ENCODE measurements around the gene DGKQ. TPM values are rescaled to one million over a fixed set of nuclear protein-coding genes. Genes with fewer than 3 reads are reported as not detected.

Gene DGKQ
- total and polyA plus RNA-seq, 9 of the 15 experiments (the other 6 are each of a cell fraction or from before 2014, with no cell fraction given), result 0.17 to 22.0 (median 5.6) TPM

- TF ChIP-seq, protein P1, sequence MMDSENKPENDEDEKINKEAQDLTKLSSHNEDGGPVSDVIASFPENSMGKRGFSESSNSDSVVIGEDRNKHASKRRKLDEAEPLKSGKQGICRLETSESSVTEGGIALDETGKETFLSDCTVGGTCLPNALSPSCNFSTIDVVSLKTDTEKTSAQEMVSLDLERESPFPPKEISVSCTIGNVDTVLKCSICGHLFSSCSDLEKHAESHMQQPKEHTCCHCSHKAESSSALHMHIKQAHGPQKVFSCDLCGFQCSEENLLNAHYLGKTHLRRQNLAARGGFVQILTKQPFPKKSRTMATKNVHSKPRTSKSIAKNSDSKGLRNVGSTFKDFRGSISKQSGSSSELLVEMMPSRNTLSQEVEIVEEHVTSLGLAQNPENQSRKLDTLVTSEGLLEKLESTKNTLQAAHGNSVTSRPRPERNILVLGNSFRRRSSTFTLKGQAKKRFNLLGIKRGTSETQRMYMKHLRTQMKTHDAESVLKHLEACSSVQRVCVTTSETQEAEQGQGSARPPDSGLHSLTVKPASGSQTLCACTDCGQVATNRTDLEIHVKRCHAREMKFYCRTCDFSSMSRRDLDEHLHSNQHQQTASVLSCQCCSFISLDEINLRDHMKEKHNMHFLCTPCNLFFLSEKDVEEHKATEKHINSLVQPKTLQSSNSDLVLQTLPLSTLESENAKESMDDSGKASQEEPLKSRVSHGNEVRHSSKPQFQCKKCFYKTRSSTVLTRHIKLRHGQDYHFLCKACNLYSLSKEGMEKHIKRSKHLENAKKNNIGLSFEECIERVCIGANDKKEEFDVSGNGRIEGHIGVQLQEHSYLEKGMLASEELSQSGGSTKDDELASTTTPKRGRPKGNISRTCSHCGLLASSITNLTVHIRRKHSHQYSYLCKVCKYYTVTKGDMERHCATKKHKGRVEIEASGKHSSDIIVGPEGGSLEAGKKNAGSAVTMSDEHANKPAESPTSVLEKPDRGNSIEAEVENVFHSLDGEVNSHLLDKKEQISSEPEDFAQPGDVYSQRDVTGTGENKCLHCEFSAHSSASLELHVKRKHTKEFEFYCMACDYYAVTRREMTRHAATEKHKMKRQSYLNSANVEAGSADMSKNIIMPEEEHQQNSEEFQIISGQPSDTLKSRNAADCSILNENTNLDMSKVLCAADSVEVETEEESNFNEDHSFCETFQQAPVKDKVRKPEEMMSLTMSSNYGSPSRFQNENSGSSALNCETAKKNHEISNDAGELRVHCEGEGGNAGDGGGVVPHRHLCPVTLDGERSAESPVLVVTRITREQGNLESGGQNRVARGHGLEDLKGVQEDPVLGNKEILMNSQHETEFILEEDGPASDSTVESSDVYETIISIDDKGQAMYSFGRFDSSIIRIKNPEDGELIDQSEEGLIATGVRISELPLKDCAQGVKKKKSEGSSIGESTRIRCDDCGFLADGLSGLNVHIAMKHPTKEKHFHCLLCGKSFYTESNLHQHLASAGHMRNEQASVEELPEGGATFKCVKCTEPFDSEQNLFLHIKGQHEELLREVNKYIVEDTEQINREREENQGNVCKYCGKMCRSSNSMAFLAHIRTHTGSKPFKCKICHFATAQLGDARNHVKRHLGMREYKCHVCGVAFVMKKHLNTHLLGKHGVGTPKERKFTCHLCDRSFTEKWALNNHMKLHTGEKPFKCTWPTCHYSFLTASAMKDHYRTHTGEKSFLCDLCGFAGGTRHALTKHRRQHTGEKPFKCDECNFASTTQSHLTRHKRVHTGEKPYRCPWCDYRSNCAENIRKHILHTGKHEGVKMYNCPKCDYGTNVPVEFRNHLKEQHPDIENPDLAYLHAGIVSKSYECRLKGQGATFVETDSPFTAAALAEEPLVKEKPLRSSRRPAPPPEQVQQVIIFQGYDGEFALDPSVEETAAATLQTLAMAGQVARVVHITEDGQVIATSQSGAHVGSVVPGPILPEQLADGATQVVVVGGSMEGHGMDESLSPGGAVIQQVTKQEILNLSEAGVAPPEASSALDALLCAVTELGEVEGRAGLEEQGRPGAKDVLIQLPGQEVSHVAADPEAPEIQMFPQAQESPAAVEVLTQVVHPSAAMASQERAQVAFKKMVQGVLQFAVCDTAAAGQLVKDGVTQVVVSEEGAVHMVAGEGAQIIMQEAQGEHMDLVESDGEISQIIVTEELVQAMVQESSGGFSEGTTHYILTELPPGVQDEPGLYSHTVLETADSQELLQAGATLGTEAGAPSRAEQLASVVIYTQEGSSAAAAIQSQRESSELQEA (IDR thresholded peaks at IDR 0.05; ENCODE audit: low read depth), result no peak
- TF ChIP-seq FOXM1 (IDR thresholded peaks at IDR 0.05; ENCODE audit: low read depth) (no peak), FOXM1 (CRISPR knock-in tag; IDR thresholded peaks at IDR 0.05; ENCODE audit: low read depth) (no peak), DEAF1 (CRISPR knock-in tag; IDR thresholded peaks at IDR 0.05) (no peak), SP1 (CRISPR knock-in tag; IDR thresholded peaks at IDR 0.05) (peak; percentile 57), ZNF274 (IDR thresholded peaks at IDR 0.05; ENCODE audit: borderline replicate concordance, low read depth, low read length) (no peak), CUX1 (CRISPR knock-in tag; IDR thresholded peaks at IDR 0.05) (no peak), ZNF707 (CRISPR knock-in tag; conservative IDR thresholded peaks at IDR 0.05) (no peak), KLF10 (CRISPR knock-in tag; IDR thresholded peaks at IDR 0.05) (no peak), CREB1 (IDR thresholded peaks at IDR 0.05) (peak; percentile 99), CREB1 (CRISPR knock-in tag; IDR thresholded peaks at IDR 0.05) (peak; percentile 98), HES1 (IDR thresholded peaks at IDR 0.05; ENCODE audit: low read depth) (no peak)
Measured at GRCh38 chr4:931960-932712, 41.2 kb downstream of the DGKQ start, which contains the start of the genes GAK and TMEM175 (continued).
